ENCODE measurements around the gene NSRP1.
"Not testable (repeated sequence)": the region's sequence is repeated elsewhere in the genome, so short reads cannot be mapped to it uniquely, and the experiment has no call there.

The NSRP1 gene

GRCh38 chr17:30117675-30118081, 1.1 kb downstream of the NSRP1 start:
- peak overlapping the region; percentile 61 for H3K4me3 ChIP-seq (ENCODE audit: control insufficient read depth, low read depth, low read length)
- no peak for DNase-seq (ENCODE audit: low read depth)
- TF ChIP-seq CTCF (IDR thresholded peaks at IDR 0.05; ENCODE audit: control insufficient read depth, insufficient read depth, low read depth, low read length, missing control alignments), result no peak

DNA sequence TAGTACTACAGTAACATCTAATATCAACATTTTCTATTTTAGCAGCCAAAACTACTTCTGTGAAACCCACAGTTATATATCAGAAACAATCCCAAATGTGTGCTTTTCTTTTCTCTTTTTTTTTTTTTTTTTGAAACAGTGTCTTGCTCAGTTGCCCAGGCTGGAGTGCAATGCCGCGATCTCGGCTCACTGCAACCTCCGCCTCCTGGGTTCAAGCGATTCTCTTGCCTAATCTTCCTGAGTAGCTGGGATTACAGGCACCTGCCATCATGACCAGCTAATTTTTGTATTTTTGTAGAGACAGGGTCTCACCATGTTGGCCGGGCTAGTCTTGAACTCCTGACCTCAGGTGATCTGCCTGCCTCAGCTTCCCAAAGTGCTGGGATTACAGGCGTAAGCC, 2.0 kb downstream of the NSRP1 start:
- not testable (repeated sequence) for H3K4me3 ChIP-seq (ENCODE audit: control insufficient read depth, low read depth, low read length); DNase-seq (ENCODE audit: low read depth)

DNA sequence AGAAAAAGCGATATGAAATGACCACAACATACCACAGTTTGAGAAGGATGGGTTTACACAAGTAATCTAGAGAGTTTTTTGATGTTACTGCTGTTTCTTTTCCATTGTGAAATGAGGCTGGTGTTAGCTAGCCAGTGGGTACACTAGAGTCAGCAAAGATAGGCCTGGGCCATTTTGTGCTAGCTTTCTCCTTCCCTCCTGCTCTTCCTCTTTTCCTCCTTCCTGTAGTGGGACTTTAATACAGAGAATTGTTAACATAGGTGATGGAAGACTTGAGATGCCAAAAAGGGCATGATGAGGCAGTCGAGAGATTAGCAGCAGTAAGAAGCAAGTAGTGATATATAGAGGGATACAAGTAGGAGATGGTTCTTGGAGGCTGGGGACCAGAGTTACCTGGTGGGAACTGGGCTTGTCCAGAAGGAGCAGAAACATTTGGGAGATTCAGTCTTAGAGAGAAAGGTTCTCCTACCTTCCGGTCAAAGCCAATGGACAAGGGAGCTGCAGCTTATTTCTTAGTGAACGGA, 7.7 kb downstream of the NSRP1 start:
- no peak for DNase-seq (ENCODE audit: low read depth)
- no peak for TF ChIP-seq CTCF (IDR thresholded peaks at IDR 0.05; ENCODE audit: control insufficient read depth, insufficient read depth, low read depth, low read length, missing control alignments)
- H3K4me3 ChIP-seq (ENCODE audit: control insufficient read depth, low read depth, low read length), result no peak overlapping the region

DNA sequence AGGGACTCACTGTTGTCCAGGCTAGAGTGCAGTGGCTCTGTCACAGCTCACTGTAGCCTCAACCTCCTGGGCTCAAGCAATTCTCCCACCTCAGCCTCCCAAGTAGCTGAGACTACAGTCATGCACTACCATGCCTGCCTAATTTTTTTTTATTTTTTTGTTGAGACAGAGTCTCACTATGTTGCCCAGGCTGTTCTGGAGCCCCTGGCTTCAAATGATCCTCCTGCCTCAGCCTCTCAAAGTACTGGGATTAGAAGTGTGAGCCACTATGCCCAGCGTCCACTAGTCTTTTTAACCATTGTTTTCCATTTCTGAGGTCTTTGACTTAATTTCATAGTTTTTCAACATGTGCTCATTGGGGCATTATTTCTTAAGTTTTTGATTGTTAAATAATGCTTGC, 13.5 kb downstream of the NSRP1 start:
- H3K4me3 ChIP-seq (ENCODE audit: control insufficient read depth, low read depth, low read length), result no peak overlapping the region
- no peak for DNase-seq (ENCODE audit: low read depth)
- TF ChIP-seq CTCF (IDR thresholded peaks at IDR 0.05; ENCODE audit: control insufficient read depth, insufficient read depth, low read depth, low read length, missing control alignments), result no peak

GRCh38 chr17:30132615-30133014, 16.0 kb downstream of the NSRP1 start:
- DNase-seq (ENCODE audit: low read depth), result no peak
- H3K4me3 ChIP-seq (ENCODE audit: control insufficient read depth, low read depth, low read length), result no peak overlapping the region
- TF ChIP-seq CTCF (IDR thresholded peaks at IDR 0.05; ENCODE audit: control insufficient read depth, insufficient read depth, low read depth, low read length, missing control alignments), result no peak

DNA sequence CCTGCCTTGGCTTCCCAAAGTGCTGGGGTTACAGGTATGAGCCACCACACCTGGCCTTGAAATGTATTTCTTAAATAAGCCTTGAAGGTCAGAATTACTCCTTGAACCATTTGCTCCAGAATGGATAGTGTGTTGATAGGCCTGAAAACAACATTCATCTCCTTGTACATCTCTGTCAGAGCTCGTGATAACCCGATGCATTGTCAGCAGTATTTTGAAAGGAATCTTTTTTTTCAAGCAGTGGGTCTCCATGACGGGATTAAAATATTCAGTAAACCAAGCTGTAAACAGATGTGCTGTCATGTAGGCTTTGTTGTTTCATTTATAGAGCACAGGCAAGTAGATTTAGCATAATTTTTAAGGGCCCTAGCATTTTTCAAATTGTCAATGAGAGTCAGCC, 16.6 kb downstream of the NSRP1 start:
- H3K4me3 ChIP-seq (ENCODE audit: control insufficient read depth, low read depth, low read length), result no peak overlapping the region
- TF ChIP-seq CTCF (IDR thresholded peaks at IDR 0.05; ENCODE audit: control insufficient read depth, insufficient read depth, low read depth, low read length, missing control alignments), result no peak
- no peak for DNase-seq (ENCODE audit: low read depth)

- H3K4me3 ChIP-seq (ENCODE audit: control insufficient read depth, low read depth, low read length), result no peak overlapping the region
- TF ChIP-seq CTCF (IDR thresholded peaks at IDR 0.05; ENCODE audit: control insufficient read depth, insufficient read depth, low read depth, low read length, missing control alignments), result no peak
- DNase-seq (ENCODE audit: low read depth), result no peak
These were observed 17.9 kb downstream of the NSRP1 start for GRCh38 chr17:30134551-30134950.

Data from AG09309 (cell line).